ENCODE data around the gene EYA4. TPM values are rescaled to one million over a fixed set of nuclear protein-coding genes. Genes with fewer than 3 reads are reported as not detected.

The EYA4 gene
- total RNA-seq, 2 experiments from 2014 or later = not detected

DNA sequence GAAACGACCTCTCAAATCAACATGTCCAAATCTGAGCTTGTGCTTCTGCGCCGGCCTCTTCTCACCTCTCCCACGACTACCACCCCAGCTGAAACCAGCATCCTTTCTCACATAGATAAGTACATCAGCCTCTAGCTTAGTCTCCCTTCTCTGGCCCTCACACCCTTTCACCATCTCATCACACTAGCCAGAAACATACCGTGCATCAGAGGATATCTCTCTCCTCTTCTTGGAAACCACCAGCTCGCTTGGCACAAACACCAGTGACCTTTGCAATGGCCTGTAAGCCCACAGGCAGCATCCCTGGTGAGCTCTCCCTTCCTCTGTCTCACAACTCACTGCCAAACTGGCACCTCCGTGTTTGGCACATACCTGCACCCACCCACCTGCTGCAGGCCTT lies 291.8 kb downstream of the EYA4 start:
- intact Hi-C loops (cut with micrococcal nuclease; ENCODE audit: unreplicated experiment) = no loop called here
- POLR2A ChIA-PET = interaction anchor here (1.0 to 1.4 kb wide), 3 partner anchors 9 to 24 kb away, joined by 3 to 4 read pairs (median 3); no protein-coding TSS in a partner anchor
- TF ChIP-seq, protein P1, sequence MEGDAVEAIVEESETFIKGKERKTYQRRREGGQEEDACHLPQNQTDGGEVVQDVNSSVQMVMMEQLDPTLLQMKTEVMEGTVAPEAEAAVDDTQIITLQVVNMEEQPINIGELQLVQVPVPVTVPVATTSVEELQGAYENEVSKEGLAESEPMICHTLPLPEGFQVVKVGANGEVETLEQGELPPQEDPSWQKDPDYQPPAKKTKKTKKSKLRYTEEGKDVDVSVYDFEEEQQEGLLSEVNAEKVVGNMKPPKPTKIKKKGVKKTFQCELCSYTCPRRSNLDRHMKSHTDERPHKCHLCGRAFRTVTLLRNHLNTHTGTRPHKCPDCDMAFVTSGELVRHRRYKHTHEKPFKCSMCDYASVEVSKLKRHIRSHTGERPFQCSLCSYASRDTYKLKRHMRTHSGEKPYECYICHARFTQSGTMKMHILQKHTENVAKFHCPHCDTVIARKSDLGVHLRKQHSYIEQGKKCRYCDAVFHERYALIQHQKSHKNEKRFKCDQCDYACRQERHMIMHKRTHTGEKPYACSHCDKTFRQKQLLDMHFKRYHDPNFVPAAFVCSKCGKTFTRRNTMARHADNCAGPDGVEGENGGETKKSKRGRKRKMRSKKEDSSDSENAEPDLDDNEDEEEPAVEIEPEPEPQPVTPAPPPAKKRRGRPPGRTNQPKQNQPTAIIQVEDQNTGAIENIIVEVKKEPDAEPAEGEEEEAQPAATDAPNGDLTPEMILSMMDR (conservative IDR thresholded peaks at IDR 0.05; ENCODE audit: low read length) = no peak
- no peak for TF ChIP-seq EZH2phosphoT487 (IDR thresholded peaks at IDR 0.05; ENCODE audit: borderline replicate concordance, low read depth, low read length)

DNA sequence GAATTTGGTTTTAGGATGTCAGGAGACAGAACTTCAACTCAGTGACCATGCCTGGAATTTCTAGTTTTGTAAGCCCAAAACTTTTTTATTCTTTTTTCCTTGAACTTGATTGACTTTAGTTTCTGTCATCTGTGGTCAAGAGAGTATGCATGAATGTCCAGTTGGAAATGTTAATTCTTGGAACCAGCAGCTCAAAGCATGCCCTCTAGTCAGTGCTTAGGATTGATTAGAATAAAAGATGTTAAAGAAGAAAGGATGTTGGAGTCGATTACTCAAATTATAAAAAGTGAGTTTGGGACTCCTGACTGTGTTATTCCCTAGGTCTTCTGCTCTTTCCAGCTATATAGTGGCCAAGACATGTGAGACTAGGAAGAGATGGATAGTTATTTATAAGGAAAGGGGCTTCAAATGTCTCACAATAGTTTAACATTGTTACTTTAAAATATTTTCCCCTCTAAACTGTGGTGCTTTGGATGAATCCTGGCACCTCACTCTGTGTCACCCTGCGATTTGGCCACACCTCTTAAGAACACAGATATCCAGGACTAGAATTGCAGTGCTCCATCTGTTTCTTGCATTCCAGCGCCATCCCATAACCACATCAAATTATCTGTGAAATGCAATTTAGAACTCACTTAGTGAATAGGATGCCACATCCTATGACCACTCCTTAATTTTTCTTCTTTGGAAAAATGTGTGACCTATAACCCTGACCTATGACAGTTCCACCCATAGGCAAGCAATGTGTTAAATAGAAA lies 298.5 kb downstream of the EYA4 start:
- no peak overlapping the region for H3K4me2 ChIP-seq (ENCODE audit: low read length)
- BruUV-seq (replicated peaks) = no TSS peak
- no peaks in the 10 kb centered on the region for H3K9me3 ChIP-seq (ENCODE audit: low read length)
- no peaks in the 10 kb centered on the region for H4K20me1 ChIP-seq (ENCODE audit: insufficient read depth, low read length)
- H3K4me1 ChIP-seq (ENCODE audit: insufficient read depth, low read length, poor library complexity, severe bottlenecking) = no peaks in the 10 kb centered on the region
- DNase-seq (ENCODE audit: low spot score) = no peak
- no peak overlapping the region for H3K4me3 ChIP-seq (ENCODE audit: low read depth, low read length, poor library complexity, severe bottlenecking)
- intact Hi-C loops (cut with micrococcal nuclease; ENCODE audit: unreplicated experiment) = no loop called here
- H3K27ac ChIP-seq (ENCODE audit: low read depth, low read length, poor library complexity, severe bottlenecking) = no peak overlapping the region
- ChIA-PET POLR2A (no interaction called here), CTCF (ENCODE audit: unreplicated experiment) (no interaction called here)
- no peak overlapping the region for H2AFZ ChIP-seq (ENCODE audit: low read length)
- no peaks in the 10 kb centered on the region for H3K79me2 ChIP-seq (ENCODE audit: insufficient read depth, low read depth, low read length)
- TF ChIP-seq EZH2phosphoT487 (IDR thresholded peaks at IDR 0.05; ENCODE audit: borderline replicate concordance, low read depth, low read length) = no peak
- TF ChIP-seq, protein P1 (conservative IDR thresholded peaks at IDR 0.05; ENCODE audit: low read length) = no peak
- no peaks in the 10 kb centered on the region for H3K9me2 ChIP-seq (ENCODE audit: insufficient read depth, low read length)
- H3K36me3 ChIP-seq (ENCODE audit: insufficient read depth, low read length) = no peaks in the 10 kb centered on the region

More for the DNA sequence above, 291.8 kb downstream of the EYA4 start:
- H3K4me2 ChIP-seq (ENCODE audit: low read length) = no peak overlapping the region
- H3K4me3 ChIP-seq (ENCODE audit: low read depth, low read length, poor library complexity, severe bottlenecking) = no peak overlapping the region
- no peak overlapping the region for H2AFZ ChIP-seq (ENCODE audit: low read length)
- H3K9me3 ChIP-seq (ENCODE audit: low read length) = no peaks in the 10 kb centered on the region
- H3K36me3 ChIP-seq (ENCODE audit: insufficient read depth, low read length) = no peaks in the 10 kb centered on the region
- no peaks in the 10 kb centered on the region for H4K20me1 ChIP-seq (ENCODE audit: insufficient read depth, low read length)
- no peaks in the 10 kb centered on the region for H3K9me2 ChIP-seq (ENCODE audit: insufficient read depth, low read length)
- no peak for DNase-seq (ENCODE audit: low spot score)
- H3K4me1 ChIP-seq (ENCODE audit: insufficient read depth, low read length, poor library complexity, severe bottlenecking) = no peaks in the 10 kb centered on the region
- CTCF ChIA-PET (ENCODE audit: unreplicated experiment) = no interaction called here
- no TSS peak for BruUV-seq (replicated peaks)
- no peaks in the 10 kb centered on the region for H3K79me2 ChIP-seq (ENCODE audit: insufficient read depth, low read depth, low read length)
- no peak overlapping the region for H3K27ac ChIP-seq (ENCODE audit: low read depth, low read length, poor library complexity, severe bottlenecking)

DNA sequence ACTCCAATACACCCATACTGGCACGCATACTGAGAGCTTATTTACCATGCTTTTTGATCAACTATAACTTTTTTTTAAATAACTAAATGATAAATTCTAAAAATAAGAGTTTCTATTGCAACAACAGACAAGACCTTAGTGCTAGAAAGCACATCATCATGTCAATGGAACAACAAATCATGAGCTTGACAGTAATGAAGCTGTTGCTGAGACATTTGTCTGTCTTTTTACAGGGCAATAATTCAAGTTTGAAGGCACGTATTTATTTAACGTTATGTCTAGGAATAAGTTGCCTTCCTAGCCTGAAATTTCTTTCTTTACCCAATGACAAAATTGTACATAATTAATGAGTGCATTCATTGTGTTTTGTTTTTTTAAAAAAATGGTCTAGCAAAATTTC lies 299.2 kb downstream of the EYA4 start:
- TF ChIP-seq, protein P1 (conservative IDR thresholded peaks at IDR 0.05; ENCODE audit: low read length) = no peak
- TF ChIP-seq EZH2phosphoT487 (IDR thresholded peaks at IDR 0.05; ENCODE audit: borderline replicate concordance, low read depth, low read length) = no peak
- Histone ChIP-seq H3K4me1 (ENCODE audit: insufficient read depth, low read length, poor library complexity, severe bottlenecking) (no peaks in the 10 kb centered on the region), H3K9me2 (ENCODE audit: insufficient read depth, low read length) (no peaks in the 10 kb centered on the region), H3K4me3 (ENCODE audit: low read depth, low read length, poor library complexity, severe bottlenecking) (no peak overlapping the region), H3K9me3 (ENCODE audit: low read length) (no peaks in the 10 kb centered on the region), H3K27ac (ENCODE audit: low read depth, low read length, poor library complexity, severe bottlenecking) (no peak overlapping the region), H3K4me2 (ENCODE audit: low read length) (no peak overlapping the region), H3K36me3 (ENCODE audit: insufficient read depth, low read length) (no peaks in the 10 kb centered on the region), H2AFZ (ENCODE audit: low read length) (no peak overlapping the region), H3K79me2 (ENCODE audit: insufficient read depth, low read depth, low read length) (no peaks in the 10 kb centered on the region), H4K20me1 (ENCODE audit: insufficient read depth, low read length) (no peaks in the 10 kb centered on the region)
- ChIA-PET POLR2A (no interaction called here), CTCF (ENCODE audit: unreplicated experiment) (no interaction called here)
- no peak for DNase-seq (ENCODE audit: low spot score)
- intact Hi-C loops (cut with micrococcal nuclease; ENCODE audit: unreplicated experiment) = no loop called here
- no TSS peak for BruUV-seq (replicated peaks)

All from OCI-LY7 (cell line).